Ecto neural progenitor cell (in vitro differentiated cells): ENCODE data around the gene ANGPTL4.
"Not testable (repeated sequence)": the region's sequence is repeated elsewhere in the genome, so short reads cannot be mapped to it uniquely, and the experiment has no call there.

Experiments
- DNase-seq: peaks from one replicate; pipeline ENCODE4 v3.0.0-alpha.2; 2018; ENCODE audit warnings: low spot score

Gene ANGPTL4

GRCh38 chr19:8389891-8390616 is 26.1 kb downstream of the ANGPTL4 start, which contains the start of gene RAB11B:
RAB11B (plus strand) TSS chr19:8390360; CDS start chr19:8390417, 57 bp downstream.
- DNase-seq: peak; percentile 98

- DNase-seq: peak; percentile 99
These were observed 26.6 kb downstream of the ANGPTL4 start for GRCh38 chr19:8390617-8390981.

DNA sequence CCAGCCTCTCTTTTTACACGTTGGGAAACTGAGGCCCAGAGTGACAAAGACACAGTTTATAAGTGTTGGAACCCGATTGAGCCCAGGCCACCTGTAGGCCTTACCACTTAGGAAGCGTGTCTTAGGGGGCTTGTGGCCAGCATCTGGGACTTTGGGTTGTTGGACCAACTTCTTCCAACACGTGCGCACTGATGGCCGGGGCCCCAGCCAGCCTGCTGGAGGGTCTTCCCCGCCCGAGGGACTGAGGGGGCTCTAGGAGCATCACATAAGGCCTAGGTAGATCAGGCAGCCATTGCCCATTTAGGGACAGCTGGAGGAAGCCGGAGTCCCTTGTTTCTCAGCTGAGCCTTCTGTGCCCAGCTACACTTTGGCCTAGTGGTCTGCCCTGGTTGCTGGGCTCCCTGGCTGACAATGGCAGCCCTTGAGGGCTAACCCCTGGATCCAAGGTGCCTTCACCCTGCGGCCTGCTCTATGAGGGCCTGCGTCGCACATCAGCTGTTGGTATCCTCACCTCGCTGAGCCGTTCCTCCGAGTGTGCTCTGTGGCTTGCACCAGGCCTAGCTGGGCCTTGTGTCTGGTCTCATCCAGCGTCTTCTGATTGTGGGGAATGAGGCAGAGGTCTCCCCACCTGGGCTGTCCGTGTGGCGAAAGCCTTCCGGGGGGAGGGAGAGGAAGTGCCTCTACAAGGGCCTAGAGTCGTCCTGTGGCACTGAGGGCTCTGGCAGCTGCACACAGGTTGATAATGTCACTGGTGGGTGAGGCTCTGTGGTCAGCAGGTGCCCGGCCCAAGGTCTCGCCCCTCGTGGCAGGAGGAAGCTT is 27.5 kb downstream of the ANGPTL4 start:
- no peak for DNase-seq

DNA sequence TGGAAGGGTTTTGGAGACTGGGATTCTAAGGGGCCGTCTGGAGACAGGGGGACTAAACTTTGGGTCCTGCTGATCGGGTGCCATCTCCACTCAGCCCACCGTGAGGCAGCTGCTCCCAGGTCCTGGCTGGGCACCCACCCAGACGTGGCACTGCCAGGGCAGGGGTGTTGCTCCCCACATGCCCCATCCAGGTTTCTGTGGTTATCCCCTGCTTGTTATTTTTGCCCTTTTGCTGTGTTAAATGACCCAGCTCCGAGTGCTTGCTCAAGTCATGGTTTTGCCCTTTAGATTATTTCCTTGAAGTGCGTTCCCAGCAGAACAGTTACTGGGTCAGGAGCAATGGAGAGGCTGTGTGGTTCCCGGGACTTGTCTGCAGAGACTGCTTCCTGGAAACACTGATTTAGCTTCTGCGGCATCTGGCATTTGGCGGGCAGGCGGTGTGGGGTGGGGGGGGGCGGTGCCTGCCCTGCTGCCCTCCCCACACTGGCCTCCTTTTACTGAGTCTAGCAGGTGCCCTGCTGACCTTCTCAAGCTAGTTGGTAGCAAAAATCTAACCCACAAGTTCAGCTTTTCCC is 28.1 kb downstream of the ANGPTL4 start:
- DNase-seq: no peak

DNA sequence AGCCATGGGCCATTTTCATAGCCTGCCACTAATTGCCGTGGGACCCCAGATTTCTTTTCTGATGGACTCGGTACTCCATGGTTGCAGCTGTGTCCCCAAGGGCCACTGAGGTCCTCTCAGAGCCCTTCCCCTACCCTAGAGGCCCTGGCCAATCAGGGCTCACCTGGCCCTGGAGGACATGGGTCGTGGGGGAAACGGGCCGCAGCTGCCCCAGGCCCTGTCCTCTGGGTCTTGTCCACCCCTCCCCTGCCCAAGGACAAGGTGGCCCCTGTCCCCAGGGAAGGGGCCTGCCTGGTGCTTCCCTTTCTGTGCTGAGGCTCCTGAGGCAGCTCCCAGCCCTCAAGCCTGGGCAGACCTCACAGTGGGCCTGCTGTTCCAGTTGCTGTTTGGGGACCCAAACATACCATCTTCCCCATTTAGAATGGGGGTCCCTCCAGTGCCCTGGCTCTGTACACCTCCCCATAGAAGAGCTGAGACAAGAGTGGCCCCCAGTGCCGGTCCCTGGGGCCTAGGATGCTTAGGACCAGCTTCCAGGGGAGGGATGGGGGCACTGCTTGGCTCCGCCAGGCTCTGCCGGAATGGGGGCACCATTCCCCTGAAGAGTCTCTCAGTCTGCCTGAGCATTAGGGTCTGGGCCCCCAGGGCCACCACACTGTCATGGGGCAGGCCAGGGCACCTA is 29.4 kb downstream of the ANGPTL4 start:
- DNase-seq: no peak

GRCh38 chr19:8393871-8394250 is 29.9 kb downstream of the ANGPTL4 start:
- no peak for DNase-seq

GRCh38 chr19:8395621-8396082 is 31.7 kb downstream of the ANGPTL4 start:
- no peak for DNase-seq

DNA sequence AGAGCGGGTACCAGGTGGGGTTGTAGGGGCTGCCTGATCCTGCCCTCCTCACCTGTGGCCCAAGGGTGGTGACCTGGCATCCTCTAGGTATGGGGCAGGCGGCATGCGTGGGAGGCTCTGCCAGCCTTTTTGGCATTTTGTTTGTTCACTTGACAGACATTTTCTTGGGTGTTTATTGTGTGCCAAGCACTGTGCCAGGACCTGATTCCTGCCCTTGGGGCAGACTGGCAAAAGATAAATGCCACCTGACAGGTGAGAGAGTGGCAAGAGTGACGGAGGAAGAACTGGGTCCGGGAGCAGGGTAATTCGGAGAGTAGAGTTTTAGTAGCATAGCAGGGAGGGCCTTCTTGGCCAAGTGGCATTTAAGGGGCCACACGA is 32.2 kb downstream of the ANGPTL4 start:
- DNase-seq: no peak

- peak; percentile 76 for DNase-seq
These were observed 32.7 kb downstream of the ANGPTL4 start for GRCh38 chr19:8396563-8397203.

GRCh38 chr19:8397271-8397670 is 33.3 kb downstream of the ANGPTL4 start:
- no peak for DNase-seq

GRCh38 chr19:8397746-8398310 is 33.9 kb downstream of the ANGPTL4 start:
- no peak for DNase-seq

- DNase-seq: no peak
These were observed 34.4 kb downstream of the ANGPTL4 start for GRCh38 chr19:8398311-8398771.

DNA sequence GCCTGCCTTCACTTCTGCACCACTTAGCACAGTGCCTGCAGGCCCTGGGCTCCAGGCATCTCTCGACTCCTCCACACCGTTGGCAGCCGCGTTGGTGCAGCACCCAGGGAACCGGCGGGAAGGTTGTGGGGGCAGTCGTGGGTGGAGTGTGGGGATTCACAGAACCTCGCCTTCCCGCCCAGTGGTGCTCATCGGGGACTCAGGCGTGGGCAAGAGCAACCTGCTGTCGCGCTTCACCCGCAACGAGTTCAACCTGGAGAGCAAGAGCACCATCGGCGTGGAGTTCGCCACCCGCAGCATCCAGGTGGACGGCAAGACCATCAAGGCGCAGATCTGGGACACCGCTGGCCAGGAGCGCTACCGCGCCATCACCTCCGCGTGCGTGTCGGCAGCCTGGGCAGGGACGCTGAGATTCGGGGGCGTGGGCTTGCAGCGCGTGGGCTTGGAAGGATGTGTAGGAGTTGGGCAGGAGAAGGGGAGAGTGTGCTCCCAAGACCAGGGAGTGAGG is 35.8 kb downstream of the ANGPTL4 start:
- DNase-seq: no peak

GRCh38 chr19:8401981-8402411 is 38.0 kb downstream of the ANGPTL4 start:
- no peak for DNase-seq

- no peak for DNase-seq
These were observed 39.3 kb downstream of the ANGPTL4 start for GRCh38 chr19:8403098-8403819.

GRCh38 chr19:8403820-8404109 is 39.8 kb downstream of the ANGPTL4 start:
- DNase-seq: no peak

DNA sequence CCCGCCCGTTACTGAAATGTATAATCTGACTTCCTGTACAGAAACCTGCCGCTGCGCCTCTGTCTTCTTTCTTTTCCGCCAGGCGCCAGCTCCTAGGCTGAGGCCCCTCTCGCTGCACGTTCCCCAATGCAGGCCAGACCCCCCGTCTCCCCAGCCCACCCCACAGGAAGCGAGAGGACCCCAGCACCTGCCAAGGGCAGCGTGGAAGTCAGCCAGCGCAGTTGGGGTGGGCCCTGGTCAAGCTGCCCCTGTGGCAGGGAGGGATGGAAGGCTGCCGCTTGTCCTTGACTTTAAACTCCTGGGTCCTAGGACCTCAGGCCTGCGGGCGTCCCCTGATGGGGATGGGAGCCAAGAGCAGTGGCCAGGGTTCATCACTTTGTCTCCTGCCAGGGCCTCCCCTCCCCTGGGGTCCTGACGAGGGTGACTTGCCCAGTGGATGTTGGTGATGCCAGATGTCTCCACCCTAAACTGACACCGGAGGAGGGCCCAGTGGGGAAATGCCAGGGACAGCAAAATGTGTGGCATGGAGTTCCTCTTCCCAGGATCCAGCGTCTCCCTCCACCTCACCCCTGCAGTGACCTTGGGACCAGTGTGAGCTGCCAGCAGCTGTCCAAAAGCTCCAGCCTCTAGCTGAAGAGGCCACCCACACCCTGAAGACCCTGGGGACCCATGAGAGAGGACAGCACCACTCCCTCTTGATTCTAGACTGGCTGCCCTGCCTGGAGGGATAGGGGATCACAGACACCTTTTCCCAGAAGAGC is 40.6 kb downstream of the ANGPTL4 start:
- DNase-seq: no peak

DNA sequence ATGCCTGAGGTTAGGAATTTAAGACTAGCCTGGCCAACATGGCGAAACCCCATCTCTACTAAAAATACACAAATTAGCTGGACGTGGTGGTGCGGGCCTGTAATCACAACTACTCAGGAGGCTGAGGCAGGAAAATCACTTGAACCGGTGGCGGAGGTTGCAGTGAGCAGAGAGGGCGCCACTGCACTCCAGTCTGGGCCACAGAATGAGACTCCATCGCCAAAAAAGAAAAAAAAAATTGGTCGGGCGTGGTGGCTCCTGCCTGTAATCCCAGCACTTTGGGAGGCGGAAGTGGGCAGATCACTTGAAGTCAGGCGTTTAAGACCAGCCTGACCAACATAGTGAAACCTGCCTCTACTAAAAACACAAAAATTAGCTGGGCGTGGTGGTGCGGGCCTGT is 46.8 kb downstream of the ANGPTL4 start:
- DNase-seq: not testable (repeated sequence)

GRCh38 chr19:8412783-8413628 is 49.1 kb downstream of the ANGPTL4 start, which contains the start of gene MARCHF2:
MARCHF2 (plus strand) TSS chr19:8413305; CDS start chr19:8421841, 8,536 bp downstream.
- DNase-seq: peak; percentile 99
